Body of pancreas (tissue), 4 donors: Measurements from ENCODE around the gene GRHL1.

Experiments used
- POLR2A ChIP-seq, 3 donors: fragments of 450-650 bp; IDR thresholded peaks; one replicate each; pipeline ENCODE4 v1.6.1; 2016; ENCODE audit warnings: antibody characterized with exemption in 3 of 3, mild to moderate bottlenecking in 2 of 3
- TF ChIP-seq, protein P1 (sequence below), 7 experiments: fragments of 450-650 bp in 4 of 7; fragments of 200-600 bp in 3 of 7; sonication (generic) in 3 of 7; IDR thresholded peaks; one replicate each; pipeline ENCODE4 v1.5.1; 2016 to 2019; ENCODE audit warnings: antibody characterized with exemption in 7 of 7

DNA sequence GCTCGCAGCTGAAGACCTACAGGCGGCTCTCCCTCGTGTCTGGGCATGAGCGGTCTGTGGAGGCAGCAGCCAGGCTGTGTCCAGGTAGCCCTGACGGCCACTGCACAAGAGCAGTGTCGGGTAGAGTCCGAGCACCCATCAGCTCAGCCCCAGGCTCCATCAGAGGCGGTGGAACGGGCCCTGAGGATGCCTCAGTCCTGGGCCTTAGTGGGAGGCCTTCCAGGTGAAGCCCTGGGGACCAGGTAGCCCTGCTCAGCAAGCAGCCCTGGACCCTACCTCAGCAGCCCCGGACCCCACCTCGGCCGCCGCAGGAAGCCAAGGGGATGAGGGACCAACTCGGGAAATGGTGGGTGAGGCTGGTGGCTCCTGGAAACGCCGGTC lies 70.5 kb downstream of the GRHL1 start:
- TF ChIP-seq, protein P1, sequence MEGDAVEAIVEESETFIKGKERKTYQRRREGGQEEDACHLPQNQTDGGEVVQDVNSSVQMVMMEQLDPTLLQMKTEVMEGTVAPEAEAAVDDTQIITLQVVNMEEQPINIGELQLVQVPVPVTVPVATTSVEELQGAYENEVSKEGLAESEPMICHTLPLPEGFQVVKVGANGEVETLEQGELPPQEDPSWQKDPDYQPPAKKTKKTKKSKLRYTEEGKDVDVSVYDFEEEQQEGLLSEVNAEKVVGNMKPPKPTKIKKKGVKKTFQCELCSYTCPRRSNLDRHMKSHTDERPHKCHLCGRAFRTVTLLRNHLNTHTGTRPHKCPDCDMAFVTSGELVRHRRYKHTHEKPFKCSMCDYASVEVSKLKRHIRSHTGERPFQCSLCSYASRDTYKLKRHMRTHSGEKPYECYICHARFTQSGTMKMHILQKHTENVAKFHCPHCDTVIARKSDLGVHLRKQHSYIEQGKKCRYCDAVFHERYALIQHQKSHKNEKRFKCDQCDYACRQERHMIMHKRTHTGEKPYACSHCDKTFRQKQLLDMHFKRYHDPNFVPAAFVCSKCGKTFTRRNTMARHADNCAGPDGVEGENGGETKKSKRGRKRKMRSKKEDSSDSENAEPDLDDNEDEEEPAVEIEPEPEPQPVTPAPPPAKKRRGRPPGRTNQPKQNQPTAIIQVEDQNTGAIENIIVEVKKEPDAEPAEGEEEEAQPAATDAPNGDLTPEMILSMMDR (IDR thresholded peaks at IDR 0.05), result no peak
- TF ChIP-seq POLR2A (IDR thresholded peaks at IDR 0.05), result no peak
